Measurements from ENCODE around the gene TMEM165. TPM values are rescaled to one million over a fixed set of nuclear protein-coding genes. Genes with fewer than 3 reads are reported as not detected.

The TMEM165 gene
- total and polyA plus RNA-seq, 10 of the 15 experiments (the other 5 are each of a cell fraction or from before 2014, with no cell fraction given) = 18.3 to 141 (median 81.1) TPM

GRCh38 chr4:55447108-55447708 lies 51.5 kb downstream of the TMEM165 start (continued):
- TF ChIP-seq POLR2AphosphoS5 (IDR thresholded peaks at IDR 0.05; ENCODE audit: low read length) = no peak
- TF ChIP-seq RAD21 (IDR thresholded peaks at IDR 0.05; ENCODE audit: insufficient read depth, low read depth, low read length) = no peak
- no peak for TF ChIP-seq CREB1 (IDR thresholded peaks at IDR 0.05; ENCODE audit: low read depth)
- TF ChIP-seq FOXM1 (IDR thresholded peaks at IDR 0.05; ENCODE audit: low read depth, low read length) = no peak
- TF ChIP-seq MTA2 (IDR thresholded peaks at IDR 0.05; ENCODE audit: low read depth) = no peak
- no peak for TF ChIP-seq CREM (IDR thresholded peaks at IDR 0.05; ENCODE audit: low read depth)
- TF ChIP-seq ZNF207 (IDR thresholded peaks at IDR 0.05; ENCODE audit: borderline replicate concordance) = no peak
- no peak for TF ChIP-seq NFYA (IDR thresholded peaks at IDR 0.05; ENCODE audit: borderline replicate concordance, low read depth, low read length)
- no peak for TF ChIP-seq PML (IDR thresholded peaks at IDR 0.05; ENCODE audit: low read length)
- no peak for TF ChIP-seq NFXL1 (IDR thresholded peaks at IDR 0.05; ENCODE audit: borderline replicate concordance)
- TF ChIP-seq RFX5 (IDR thresholded peaks at IDR 0.05; ENCODE audit: low read depth, low read length) = no peak

GRCh38 chr4:55447831-55448230 lies 52.1 kb downstream of the TMEM165 start:
- in situ Hi-C loops (cut with MboI) (no loop called here), intact Hi-C loops (cut with micrococcal nuclease; ENCODE audit: unreplicated experiment) (loop anchor here (5.0 to 10.0 kb wide), 2 partner anchors 99 to 287 kb away; partner anchors contain the start of gene CLOCK)
- no peak overlapping the region for H3K4me3 ChIP-seq
- no peak overlapping the region for H3K9ac ChIP-seq (ENCODE audit: control insufficient read depth, insufficient read depth, low read length)
- no peak for DNase-seq (ENCODE audit: low read depth, low spot score)
- no peak for ATAC-seq
- no peak overlapping the region for H3K4me2 ChIP-seq (ENCODE audit: control insufficient read depth, insufficient read depth)
- peaks cover 2 to 25% of the 10 kb centered on the region in 2 experiments for H3K36me3 ChIP-seq (ENCODE audit: control insufficient read depth in 2 of 2, insufficient read depth in 2 of 2, low read length in 1 of 2)
- no peak overlapping the region for H3K27ac ChIP-seq (ENCODE audit: control insufficient read depth, insufficient read depth)
- BruUV-seq (replicated peaks) = no TSS peak
- RAD21 ChIA-PET (ENCODE audit: unreplicated experiment) = no interaction called here
- H3K79me2 ChIP-seq (ENCODE audit: control insufficient read depth, insufficient read depth, low read length) = no peaks in the 10 kb centered on the region
- H4K20me1 ChIP-seq (ENCODE audit: control insufficient read depth, insufficient read depth) = no peaks in the 10 kb centered on the region
- H2AFZ ChIP-seq (ENCODE audit: control insufficient read depth, low read depth, low read length) = no peak overlapping the region
- FAIRE-seq = no peak
- POLR2A ChIA-PET = no interaction called here
- no peak for TF ChIP-seq TBL1XR1 (IDR thresholded peaks at IDR 0.05; ENCODE audit: low read depth, low read length)
- no peak for TF ChIP-seq EED (IDR thresholded peaks at IDR 0.05; ENCODE audit: low read depth)
- no peaks in the 10 kb centered on the region for H3K4me1 ChIP-seq (ENCODE audit: control insufficient read depth, insufficient read depth, low read length)
- H3K9me3 ChIP-seq (replicated peaks; ENCODE audit: control insufficient read depth, insufficient read depth, low read length) = no peaks in the 10 kb centered on the region
- SMC1A ChIA-PET (ENCODE audit: uncharacterized antibody, unreplicated experiment) = interaction anchor here (1.1 to 1.3 kb wide), 2 partner anchors 15 to 57 kb away, joined by 3 to 4 read pairs; no protein-coding TSS in a partner anchor
- CTCF ChIA-PET = interaction anchor here (0.8 to 1.6 kb wide), 2 partner anchors 39 to 102 kb away, joined by 3 to 6 read pairs; partner anchors contain the start of gene SRD5A3
- 100% methylated on average over 1 of the region's 1 CpG for WGBS (ENCODE audit: insufficient coverage, insufficient replicate concordance, low lambda C conversion rate, missing lambda C conversion rate)
- H3K27me3 ChIP-seq (replicated peaks in 1 of 2; ENCODE audit: control insufficient read depth in 2 of 2, insufficient read depth in 2 of 2, low read length in 1 of 2) = no peaks in the 10 kb centered on the region
